Heart left ventricle (tissue), 13 donors: ENCODE measurements around the gene MRPS18A.

ENCODE experiments used
- POLR2A ChIP-seq, 2 donors: fragments of 450-650 bp; IDR thresholded peaks; one replicate each; pipeline ENCODE4 v1.6.1; 2017; ENCODE audit warnings: antibody characterized with exemption in 2 of 2, mild to moderate bottlenecking in 2 of 2, moderate library complexity in 2 of 2
- TF ChIP-seq, protein P1 (sequence below), 12 donors: fragments of 200-600 bp; sonication (generic) in 4 of 12; IDR thresholded peaks; one replicate each; pipeline versions ENCODE4 v1.5.0 to v1.8.0; 2018 to 2022; ENCODE audit warnings: antibody characterized with exemption in 12 of 12, mild to moderate bottlenecking in 5 of 12
- donor health status: ischemic (EF 13 %, LVEDD 7.1; RV severe dilation, severe dysfunction).
- donor health status: DM: no; HTN: yes; CAD: no.
- donor health status: DM: no; HTN: no; CAD: no.
- donor health status: ischemic (EF 25% LVEDD 6.9; RV normal size, moderate dysfunction).
- donor health status: ischemic (EF 25% LVEDD 5.7; RV mildly dilated, moderate dysfunction).
- donor health status: ischemic (EF 35%, LVEDD 5.7; RV mildly dilated, moderate dysfunction).
- donor health status: nonischemic (EF 11% LVEDD 7.7; RV severe dilation, severe dysfunction).
- donor health status: DM: yes; HTN: yes; CAD: no.
- donor health status: PGD.
- donor health status: ischemic (EF 29% LVEDD 5.4; RV normal size, mild dysfunction).
- donor health status: nonischemic (EF 23%, LVEDD 6.1; RV moderate dilation, normal function).

DNA sequence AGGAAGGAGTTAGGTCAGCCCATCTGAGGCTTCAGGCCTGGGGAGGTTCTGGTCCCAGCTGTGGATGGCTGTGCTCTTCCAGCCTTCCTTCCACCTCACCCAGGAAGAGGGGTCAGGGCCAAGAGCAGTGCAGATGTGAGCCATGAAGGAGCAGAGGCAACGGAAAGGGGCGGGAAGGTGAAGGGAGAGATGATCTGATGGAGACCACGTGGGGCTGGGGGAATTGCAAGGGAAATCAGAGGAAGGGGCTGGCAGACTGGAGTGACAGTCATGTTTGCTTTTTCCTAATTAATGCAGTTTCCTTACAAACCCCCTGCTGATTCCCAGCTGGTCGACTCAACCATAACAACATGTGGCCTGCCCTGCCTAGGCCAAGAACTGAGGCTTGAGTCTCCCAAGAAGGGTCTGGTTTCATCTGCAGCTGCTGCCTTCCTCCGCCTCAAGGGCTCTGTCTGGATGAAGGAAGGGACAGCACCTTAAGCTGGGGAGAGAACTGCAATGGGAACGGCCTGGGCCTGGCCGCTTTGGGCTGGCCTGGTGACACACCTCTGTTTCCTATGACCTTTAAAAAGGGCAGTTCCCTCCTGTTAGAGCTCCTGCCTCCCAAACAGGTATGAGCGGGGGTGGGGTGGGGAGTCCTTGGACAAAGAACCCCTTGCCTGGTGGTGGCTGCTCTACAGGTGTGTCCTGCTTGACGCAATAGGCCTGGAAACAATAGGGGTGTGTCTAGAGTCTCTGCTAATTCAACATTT lies 7.8 kb upstream of the MRPS18A start:
- TF ChIP-seq, protein P1, sequence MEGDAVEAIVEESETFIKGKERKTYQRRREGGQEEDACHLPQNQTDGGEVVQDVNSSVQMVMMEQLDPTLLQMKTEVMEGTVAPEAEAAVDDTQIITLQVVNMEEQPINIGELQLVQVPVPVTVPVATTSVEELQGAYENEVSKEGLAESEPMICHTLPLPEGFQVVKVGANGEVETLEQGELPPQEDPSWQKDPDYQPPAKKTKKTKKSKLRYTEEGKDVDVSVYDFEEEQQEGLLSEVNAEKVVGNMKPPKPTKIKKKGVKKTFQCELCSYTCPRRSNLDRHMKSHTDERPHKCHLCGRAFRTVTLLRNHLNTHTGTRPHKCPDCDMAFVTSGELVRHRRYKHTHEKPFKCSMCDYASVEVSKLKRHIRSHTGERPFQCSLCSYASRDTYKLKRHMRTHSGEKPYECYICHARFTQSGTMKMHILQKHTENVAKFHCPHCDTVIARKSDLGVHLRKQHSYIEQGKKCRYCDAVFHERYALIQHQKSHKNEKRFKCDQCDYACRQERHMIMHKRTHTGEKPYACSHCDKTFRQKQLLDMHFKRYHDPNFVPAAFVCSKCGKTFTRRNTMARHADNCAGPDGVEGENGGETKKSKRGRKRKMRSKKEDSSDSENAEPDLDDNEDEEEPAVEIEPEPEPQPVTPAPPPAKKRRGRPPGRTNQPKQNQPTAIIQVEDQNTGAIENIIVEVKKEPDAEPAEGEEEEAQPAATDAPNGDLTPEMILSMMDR (IDR thresholded peaks at IDR 0.05), result no peak
- no peak for TF ChIP-seq POLR2A (IDR thresholded peaks at IDR 0.05)
